ENCODE data around the gene CRIM1. TPM values are rescaled to one million over a fixed set of nuclear protein-coding genes. Genes with fewer than 3 reads are reported as not detected.
A peak's percentile ranks its signal among the peaks of the same experiment; 100 is the strongest.

The CRIM1 gene
- total RNA-seq, 6 donors from 2014 or later, result 74.7 to 128 (median 110) TPM

DNA sequence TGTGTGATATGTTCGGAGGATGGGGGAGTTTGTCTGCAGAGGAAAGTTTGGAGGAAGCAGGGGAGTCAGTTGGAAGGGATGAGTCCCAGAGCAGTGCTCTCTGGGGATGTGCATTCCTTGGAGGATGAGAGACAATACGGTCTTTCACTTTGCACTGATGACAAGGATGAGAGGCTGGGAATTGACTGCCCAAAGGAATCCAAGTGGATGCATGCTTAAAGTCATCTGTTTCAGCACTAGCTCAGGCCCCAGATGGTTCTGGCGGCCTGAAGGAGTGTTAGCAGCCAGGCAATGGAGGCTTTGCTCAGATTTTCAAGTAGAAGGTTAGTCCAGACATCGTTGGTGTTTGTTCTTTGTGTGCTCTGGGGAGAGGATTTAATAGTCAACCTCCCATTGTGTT, 100.2 kb downstream of the CRIM1 start:
- Histone ChIP-seq H3K4me3 (no peak overlapping the region), H3K27me3 (no peaks in the 10 kb centered on the region), H3K4me1 (peaks cover 29 to 47% (median 42%) of the 10 kb centered on the region in 4 donors), H3K36me3 (no peaks in the 10 kb centered on the region), H3K27ac (peak overlapping the region; percentile 11 to 78 (median 58)), H3K9me3 (no peaks in the 10 kb centered on the region)
- WGBS, 2 donors, result 55 to 74% methylated on average over 4 of the region's 4 CpGs
- TF ChIP-seq, protein P1, sequence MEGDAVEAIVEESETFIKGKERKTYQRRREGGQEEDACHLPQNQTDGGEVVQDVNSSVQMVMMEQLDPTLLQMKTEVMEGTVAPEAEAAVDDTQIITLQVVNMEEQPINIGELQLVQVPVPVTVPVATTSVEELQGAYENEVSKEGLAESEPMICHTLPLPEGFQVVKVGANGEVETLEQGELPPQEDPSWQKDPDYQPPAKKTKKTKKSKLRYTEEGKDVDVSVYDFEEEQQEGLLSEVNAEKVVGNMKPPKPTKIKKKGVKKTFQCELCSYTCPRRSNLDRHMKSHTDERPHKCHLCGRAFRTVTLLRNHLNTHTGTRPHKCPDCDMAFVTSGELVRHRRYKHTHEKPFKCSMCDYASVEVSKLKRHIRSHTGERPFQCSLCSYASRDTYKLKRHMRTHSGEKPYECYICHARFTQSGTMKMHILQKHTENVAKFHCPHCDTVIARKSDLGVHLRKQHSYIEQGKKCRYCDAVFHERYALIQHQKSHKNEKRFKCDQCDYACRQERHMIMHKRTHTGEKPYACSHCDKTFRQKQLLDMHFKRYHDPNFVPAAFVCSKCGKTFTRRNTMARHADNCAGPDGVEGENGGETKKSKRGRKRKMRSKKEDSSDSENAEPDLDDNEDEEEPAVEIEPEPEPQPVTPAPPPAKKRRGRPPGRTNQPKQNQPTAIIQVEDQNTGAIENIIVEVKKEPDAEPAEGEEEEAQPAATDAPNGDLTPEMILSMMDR (IDR thresholded peaks at IDR 0.05), result no peak
- TF ChIP-seq POLR2AphosphoS5 (IDR thresholded peaks at IDR 0.05) (no peak), POLR2A (IDR thresholded peaks at IDR 0.05) (no peak), EP300 (IDR thresholded peaks at IDR 0.05) (no peak)
- no peak for DNase-seq
- no peak for ATAC-seq (ENCODE audit: low FRiP score in 2 of 2)

- Histone ChIP-seq H3K9me3 (no peaks in the 10 kb centered on the region), H3K4me1 (peaks cover 35 to 48% (median 44%) of the 10 kb centered on the region in 4 donors), H3K27me3 (no peaks in the 10 kb centered on the region), H3K4me3 (no peak overlapping the region), H3K36me3 (no peaks in the 10 kb centered on the region), H3K27ac (peak overlapping the region; percentile 11 to 78 (median 58))
- ATAC-seq (ENCODE audit: low FRiP score in 2 of 2) (peak; percentile 54 to 58), DNase-seq (peak in 1 of 2 donors; percentile 79)
- TF ChIP-seq POLR2AphosphoS5 (IDR thresholded peaks at IDR 0.05) (peak in 1 of 2 donors; percentile 72), POLR2A (IDR thresholded peaks at IDR 0.05) (no peak), EP300 (IDR thresholded peaks at IDR 0.05) (peak in 2 of 4 donors; percentile 3 to 7)
- TF ChIP-seq, protein P1 (IDR thresholded peaks at IDR 0.05), result no peak
- WGBS, 2 donors, result 29 to 40% methylated on average over 17 of the region's 17 CpGs
Observed at GRCh38 chr2:36456227-36457175, 100.9 kb downstream of the CRIM1 start.

DNA sequence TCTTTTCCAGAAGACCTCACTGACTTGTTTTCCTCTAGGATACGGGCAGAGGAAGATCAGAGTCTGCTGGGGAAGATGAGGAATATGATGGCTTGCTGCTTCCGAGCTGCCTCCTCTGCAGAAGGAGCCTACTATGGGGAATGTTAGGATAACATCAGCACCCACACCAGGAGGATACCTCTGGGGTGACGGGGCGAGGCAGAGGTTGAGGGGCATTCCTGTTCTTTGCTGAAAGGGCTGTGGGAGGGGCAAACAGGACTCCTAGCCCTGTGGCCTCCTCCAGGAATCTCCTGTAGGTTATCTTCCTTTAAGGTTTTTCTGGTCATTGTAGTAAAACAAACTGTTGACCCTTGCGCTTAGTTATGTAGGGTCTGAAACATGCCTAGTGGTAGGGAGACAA, 102.5 kb downstream of the CRIM1 start:
- Histone ChIP-seq H3K36me3 (no peaks in the 10 kb centered on the region), H3K4me1 (peaks cover 47 to 55% (median 48%) of the 10 kb centered on the region in 4 donors), H3K4me3 (no peak overlapping the region), H3K27ac (peak overlapping the region in 1 of 4 donors; percentile 78), H3K9me3 (no peaks in the 10 kb centered on the region), H3K27me3 (no peaks in the 10 kb centered on the region)
- TF ChIP-seq, protein P1 (IDR thresholded peaks at IDR 0.05), result no peak
- no peak for TF ChIP-seq EP300 (IDR thresholded peaks at IDR 0.05)
- 96 to 98% methylated on average over 5 of the region's 5 CpGs for WGBS, 2 donors
- DNase-seq (no peak), ATAC-seq (ENCODE audit: low FRiP score in 2 of 2) (no peak)

DNA sequence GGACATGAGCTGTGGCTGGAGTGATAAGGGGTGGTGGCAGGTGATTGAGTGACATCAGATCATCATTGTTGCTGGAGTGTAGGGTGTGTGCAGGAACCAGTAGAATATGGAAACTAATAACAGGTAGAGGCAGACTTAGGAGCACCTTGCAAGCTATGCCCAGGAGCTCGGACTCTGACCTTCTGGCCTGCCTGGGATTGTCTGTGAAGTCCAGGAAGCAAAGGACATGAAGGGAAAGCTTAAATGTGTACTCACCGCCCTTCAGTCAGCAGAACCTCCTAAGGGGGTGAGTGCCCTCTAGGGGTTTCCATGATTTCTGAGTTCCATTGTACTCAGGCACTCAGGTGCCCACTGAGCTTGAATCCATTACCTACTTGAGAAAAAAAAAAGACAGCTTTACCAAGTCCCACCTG, 104.2 kb downstream of the CRIM1 start:
- H3K4me3 ChIP-seq, result no peak overlapping the region
- 41 to 43% methylated on average over 2 of the region's 2 CpGs for WGBS, 2 donors
- DNase-seq (peak in 1 of 2 donors; percentile 61), ATAC-seq (ENCODE audit: low FRiP score in 2 of 2) (peak; percentile 6 to 58)
- H3K9me3 ChIP-seq, result no peaks in the 10 kb centered on the region
- H3K27me3 ChIP-seq, result no peaks in the 10 kb centered on the region
- TF ChIP-seq POLR2AphosphoS5 (IDR thresholded peaks at IDR 0.05) (no peak), POLR2A (IDR thresholded peaks at IDR 0.05) (no peak), EP300 (IDR thresholded peaks at IDR 0.05) (no peak)
- TF ChIP-seq, protein P1 (IDR thresholded peaks at IDR 0.05), result peak in 4 of 6 experiments; percentile 11 to 44 (median 30)
- peaks cover 47 to 58% (median 48%) of the 10 kb centered on the region in 4 donors for H3K4me1 ChIP-seq
- peaks cover 0 to 3% (median 0%) of the 10 kb centered on the region in 4 donors for H3K36me3 ChIP-seq
- peak overlapping the region in 1 of 4 donors; percentile 43 for H3K27ac ChIP-seq

Measured in upper lobe of left lung (tissue), 6 donors.